Mesenchymal stem cell (in vitro differentiated cells and primary cell): ENCODE results near the gene KIF5A.
"Not testable (repeated sequence)": the region's sequence is repeated elsewhere in the genome, so short reads cannot be mapped to it uniquely, and the experiment has no call there.

Experiments used
- DNase-seq: peaks from one replicate; pipeline ENCODE4 v3.0.0-alpha.2; 2013
- H2AFZ ChIP-seq: one replicate; pipeline ENCODE4 v1.6.1; 2013; ENCODE audit warnings: low read depth, mild to moderate bottlenecking, control low read depth, inconsistent platforms, low read length, moderate library complexity
- H2AK5ac ChIP-seq: 2 replicates; pipeline ENCODE4 v1.6.1; 2013; ENCODE audit warnings: low read length, moderate library complexity, mild to moderate bottlenecking, inconsistent platforms; ENCODE audit not compliant: severe bottlenecking
- H2BK120ac ChIP-seq: one replicate; pipeline ENCODE4 v1.6.1; 2013; ENCODE audit warnings: low read depth, mild to moderate bottlenecking, inconsistent platforms, low read length, moderate library complexity
- H2BK12ac ChIP-seq, 2 experiments: one replicate each; pipeline ENCODE4 v1.6.1; 2013; ENCODE audit warnings: inconsistent platforms in 2 of 2, low read length in 2 of 2, mild to moderate bottlenecking in 2 of 2, moderate library complexity in 2 of 2, control low read depth in 1 of 2
- H2BK15ac ChIP-seq: one replicate; pipeline ENCODE4 v1.6.1; 2013; ENCODE audit warnings: mild to moderate bottlenecking, low read depth, inconsistent platforms; ENCODE audit not compliant: poor library complexity, severe bottlenecking
- H2BK5ac ChIP-seq: 2 replicates; pipeline ENCODE4 v1.6.1; 2013; ENCODE audit warnings: low read depth, mild to moderate bottlenecking, low read length, control low read depth, inconsistent platforms; ENCODE audit not compliant: poor library complexity, severe bottlenecking
- H3K14ac ChIP-seq, 2 experiments: one replicate each; pipeline ENCODE4 v1.6.1; 2013; ENCODE audit warnings: inconsistent platforms in 2 of 2, low read length in 2 of 2, control low read depth in 1 of 2, mild to moderate bottlenecking in 1 of 2, moderate library complexity in 1 of 2
- H3K18ac ChIP-seq, 2 experiments: one replicate each; pipeline ENCODE4 v1.6.1; 2013; ENCODE audit warnings: inconsistent platforms in 2 of 2, low read length in 2 of 2, control low read depth in 1 of 2, low read depth in 1 of 2, mild to moderate bottlenecking in 1 of 2
- H3K23ac ChIP-seq, 2 experiments: one replicate each; pipeline ENCODE4 v1.6.1; 2013; ENCODE audit warnings: inconsistent platforms in 2 of 2, low read length in 2 of 2, mild to moderate bottlenecking in 2 of 2, moderate library complexity in 2 of 2, control low read depth in 1 of 2
- H3K27ac ChIP-seq: 2 replicates; pipeline ENCODE4 v1.5.1; 2013; ENCODE audit warnings: mild to moderate bottlenecking, moderate library complexity, low read length, control low read depth, inconsistent platforms; ENCODE audit not compliant: poor library complexity, severe bottlenecking
- H3K27me3 ChIP-seq, 2 experiments: 2 replicates each; pipeline versions ENCODE4 v1.6.1 to v1.7.0; 2013; ENCODE audit warnings: low read length in 2 of 2, mild to moderate bottlenecking in 2 of 2, moderate library complexity in 2 of 2, control low read depth in 1 of 2, inconsistent platforms in 1 of 2; ENCODE audit not compliant: control insufficient read depth in 1 of 2, insufficient read depth in 1 of 2
- H3K36me3 ChIP-seq, 2 experiments: 2 replicates each; pipeline versions ENCODE4 v1.6.1 to v1.7.0; 2013; ENCODE audit warnings: low read length in 2 of 2, control low read depth in 1 of 2, inconsistent platforms in 1 of 2, low read depth in 1 of 2, mild to moderate bottlenecking in 1 of 2; ENCODE audit not compliant: insufficient read depth in 2 of 2, control insufficient read depth in 1 of 2
- H3K4ac ChIP-seq, 2 experiments: one replicate each; pipeline ENCODE4 v1.6.1; 2013; ENCODE audit warnings: inconsistent platforms in 2 of 2, low read length in 2 of 2, mild to moderate bottlenecking in 2 of 2, moderate library complexity in 2 of 2, control low read depth in 1 of 2, low read depth in 1 of 2
- H3K4me1 ChIP-seq: 2 replicates; pipeline ENCODE4 v1.6.1; 2013; ENCODE audit warnings: low read depth, low read length, control low read depth; ENCODE audit not compliant: control insufficient read depth, insufficient read depth
- H3K4me2 ChIP-seq: 2 replicates; pipeline ENCODE4 v1.6.1; 2013; ENCODE audit warnings: low read length, mild to moderate bottlenecking, inconsistent platforms; ENCODE audit not compliant: poor library complexity, severe bottlenecking
- H3K4me3 ChIP-seq, 2 experiments: 2 replicates each; pipeline versions ENCODE4 v1.5.1 to v1.7.0; 2013; ENCODE audit warnings: low read length in 2 of 2, mild to moderate bottlenecking in 2 of 2, control low read depth in 1 of 2, low read depth in 1 of 2; ENCODE audit not compliant: insufficient read depth in 1 of 2
- H3K79me1 ChIP-seq: replicated peaks from 2 replicates; pipeline ENCODE4 v1.6.1; 2013; ENCODE audit warnings: mild to moderate bottlenecking, control low read depth, low read length, inconsistent platforms; ENCODE audit not compliant: poor library complexity, severe bottlenecking
- H3K9ac ChIP-seq: 2 replicates; pipeline ENCODE4 v1.7.0; 2013; ENCODE audit warnings: mild to moderate bottlenecking, low read length, moderate library complexity
- H3K9me3 ChIP-seq: 2 replicates; pipeline ENCODE4 v1.7.0; 2013; ENCODE audit warnings: mild to moderate bottlenecking, low read length; ENCODE audit not compliant: control insufficient read depth
- H4K8ac ChIP-seq: one replicate; pipeline ENCODE4 v1.6.1; 2013; ENCODE audit warnings: inconsistent platforms, mild to moderate bottlenecking, low read length, moderate library complexity
- H4K91ac ChIP-seq: one replicate; pipeline ENCODE4 v1.6.1; 2013; ENCODE audit warnings: mild to moderate bottlenecking, low read length, inconsistent platforms
- WGBS: methylation state at CpG from one replicate; pipeline ENCODE4 v1.1.7; 2013; ENCODE audit warnings: mixed read lengths; 5-methylcytosine and 5-hydroxymethylcytosine counted together

The KIF5A gene

GRCh38 chr12:57507796-57508195 is 42.0 kb upstream of the KIF5A start:
- not testable (repeated sequence) for H3K27me3 ChIP-seq, H3K9me3 ChIP-seq, H2BK12ac ChIP-seq, H3K4ac ChIP-seq, H2AK5ac ChIP-seq, H3K14ac ChIP-seq, H4K91ac ChIP-seq, H4K8ac ChIP-seq, H2BK120ac ChIP-seq, H3K4me3 ChIP-seq, H2BK15ac ChIP-seq, H3K23ac ChIP-seq, H2BK5ac ChIP-seq, H3K4me2 ChIP-seq, H2AFZ ChIP-seq, H3K18ac ChIP-seq, DNase-seq, H3K27ac ChIP-seq, H3K9ac ChIP-seq, H3K4me1 ChIP-seq
- WGBS: over 99% methylated on average over 17 of the region's 28 CpGs
- H3K36me3 ChIP-seq: peaks cover 66 to 67% of the 10 kb centered on the region in 2 experiments
- H3K79me1 ChIP-seq: peaks cover 20% of the 10 kb centered on the region

DNA sequence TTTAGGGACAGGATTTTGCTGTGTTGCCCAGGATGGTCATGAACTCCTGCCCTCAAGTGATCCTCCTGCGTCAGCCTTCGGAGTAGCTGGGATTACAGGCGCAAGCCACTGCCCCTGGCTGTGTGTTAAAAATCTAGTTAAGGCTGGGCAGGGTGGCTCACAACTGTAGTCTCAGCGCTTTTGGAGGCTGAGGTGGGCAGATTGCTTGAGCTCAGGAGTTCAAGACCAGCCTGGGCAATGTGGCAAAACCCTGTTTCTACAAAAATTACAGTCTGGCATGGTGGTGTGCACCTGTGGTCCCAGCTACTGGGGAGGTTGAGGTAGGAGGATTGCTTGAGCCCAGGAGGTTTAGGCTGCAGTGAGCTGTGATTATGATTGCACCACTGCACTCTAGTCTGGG is 38.7 kb upstream of the KIF5A start:
- no peak overlapping the region for H3K14ac ChIP-seq
- H2BK15ac ChIP-seq: no peak overlapping the region
- no peak overlapping the region for H3K23ac ChIP-seq
- H2BK12ac ChIP-seq: no peak overlapping the region
- no peak overlapping the region for H4K91ac ChIP-seq
- H2AK5ac ChIP-seq: no peak overlapping the region
- 99% methylated on average over 4 of the region's 4 CpGs for WGBS
- no peak overlapping the region for H3K27ac ChIP-seq
- no peak overlapping the region for H4K8ac ChIP-seq
- no peak overlapping the region for H3K9ac ChIP-seq
- H3K18ac ChIP-seq: no peak overlapping the region
- peaks cover 17% of the 10 kb centered on the region for H3K79me1 ChIP-seq
- H2AFZ ChIP-seq: no peak overlapping the region
- H2BK120ac ChIP-seq: no peak overlapping the region
- no peak overlapping the region for H3K4ac ChIP-seq
- no peak overlapping the region for H2BK5ac ChIP-seq
- no peak overlapping the region for H3K4me3 ChIP-seq
- no peak for DNase-seq
- no peak overlapping the region for H3K4me2 ChIP-seq
- no peaks in the 10 kb centered on the region for H3K9me3 ChIP-seq
- no peaks in the 10 kb centered on the region for H3K27me3 ChIP-seq
- peaks cover 52 to 66% of the 10 kb centered on the region in 2 experiments for H3K36me3 ChIP-seq
- H3K4me1 ChIP-seq: peaks cover 4% of the 10 kb centered on the region

GRCh38 chr12:57511588-57512325 is 38.1 kb upstream of the KIF5A start:
- Histone ChIP-seq H2BK5ac (no peak overlapping the region), H3K4me1 (peaks cover 4% of the 10 kb centered on the region), H2BK15ac (no peak overlapping the region), H3K14ac (no peak overlapping the region), H2AK5ac (no peak overlapping the region), H3K27me3 (no peaks in the 10 kb centered on the region), H3K9ac (no peak overlapping the region), H3K9me3 (no peaks in the 10 kb centered on the region), H2BK12ac (no peak overlapping the region), H3K36me3 (peaks cover 57 to 68% of the 10 kb centered on the region in 2 experiments), H3K23ac (no peak overlapping the region), H3K4me2 (no peak overlapping the region), H4K91ac (no peak overlapping the region), H2BK120ac (no peak overlapping the region), H3K79me1 (peaks cover 17% of the 10 kb centered on the region), H3K18ac (no peak overlapping the region), H4K8ac (peak overlapping the region; percentile 4), H3K4me3 (no peak overlapping the region), H3K27ac (no peak overlapping the region), H3K4ac (no peak overlapping the region), H2AFZ (no peak overlapping the region)
- 99% methylated on average over 6 of the region's 7 CpGs for WGBS
- no peak for DNase-seq

GRCh38 chr12:57512665-57513064 is 37.2 kb upstream of the KIF5A start:
- Histone ChIP-seq H3K27ac (no peak overlapping the region), H3K4ac (no peak overlapping the region), H3K4me3 (no peak overlapping the region), H3K79me1 (peaks cover 17% of the 10 kb centered on the region), H3K14ac (no peak overlapping the region), H3K4me2 (no peak overlapping the region), H4K91ac (no peak overlapping the region), H3K4me1 (peaks cover 4% of the 10 kb centered on the region), H4K8ac (peak overlapping the region; percentile 38), H3K27me3 (no peaks in the 10 kb centered on the region), H2BK15ac (no peak overlapping the region), H2AK5ac (no peak overlapping the region), H2AFZ (no peak overlapping the region), H3K23ac (no peak overlapping the region), H3K36me3 (peaks cover 63 to 77% of the 10 kb centered on the region in 2 experiments), H3K9me3 (no peaks in the 10 kb centered on the region), H2BK5ac (no peak overlapping the region), H2BK120ac (no peak overlapping the region), H3K9ac (no peak overlapping the region), H3K18ac (no peak overlapping the region), H2BK12ac (no peak overlapping the region)
- WGBS: 98% methylated on average over 6 of the region's 6 CpGs
- DNase-seq: no peak
